ENCODE results near the gene ATXN2. TPM values are rescaled to one million over a fixed set of nuclear protein-coding genes. Genes with fewer than 3 reads are reported as not detected.

Gene ATXN2
- total and polyA plus RNA-seq, 4 donors, result 11.5 to 33.1 (median 22.1) TPM

DNA sequence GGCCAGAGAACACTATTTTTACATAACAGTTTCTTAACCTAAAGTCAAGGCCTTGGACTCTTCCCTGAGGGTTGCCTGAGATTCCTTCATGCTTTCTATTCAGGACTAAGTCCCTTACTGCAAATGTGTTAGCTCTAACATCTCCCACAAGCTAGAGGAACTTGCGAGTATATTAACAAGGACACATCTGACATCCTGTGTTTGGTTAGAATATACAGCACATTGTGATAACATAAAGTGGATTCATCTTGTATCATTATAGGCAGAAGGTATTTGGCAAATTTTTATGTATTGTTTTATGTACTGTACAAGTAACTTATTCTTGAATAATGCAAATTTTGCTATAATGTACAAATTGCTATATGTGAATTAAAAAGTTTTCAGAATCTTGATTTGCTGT, 147.9 kb downstream of the ATXN2 start:
- no peak overlapping the region for H3K9ac ChIP-seq (ENCODE audit: low read depth in 1 of 2, low read length in 2 of 2)
- no peaks in the 10 kb centered on the region for H3K9me3 ChIP-seq (ENCODE audit: control insufficient read depth in 4 of 4, low read length in 3 of 4)
- H3K27ac ChIP-seq (ENCODE audit: low read depth in 1 of 2, low read length in 2 of 2), result peak overlapping the region in 1 of 2 donors; percentile 4
- H3K36me3 ChIP-seq (ENCODE audit: control insufficient read depth in 4 of 4, insufficient read depth in 3 of 4, low read depth in 1 of 4, low read length in 3 of 4), result peaks cover 25 to 66% (median 49%) of the 10 kb centered on the region in 4 donors
- H3K27me3 ChIP-seq (ENCODE audit: control insufficient read depth in 4 of 4, insufficient read depth in 4 of 4, low read length in 3 of 4), result no peaks in the 10 kb centered on the region
- TF ChIP-seq EGR1 (IDR thresholded peaks at IDR 0.05; ENCODE audit: low read depth in 2 of 2) (no peak), HNF4A (conservative IDR thresholded peaks at IDR 0.05) (no peak), TAF1 (conservative IDR thresholded peaks at IDR 0.05) (no peak), SP1 (IDR thresholded peaks at IDR 0.05) (no peak), HNF4G (IDR thresholded peaks at IDR 0.05) (no peak), JUND (IDR thresholded peaks at IDR 0.05) (no peak), RAD21 (IDR thresholded peaks at IDR 0.05) (no peak), RXRA (IDR thresholded peaks at IDR 0.05) (no peak), FOXA2 (IDR thresholded peaks at IDR 0.05) (no peak), NR2F2 (IDR thresholded peaks at IDR 0.05) (no peak), FOXA1 (IDR thresholded peaks at IDR 0.05) (no peak), YY1 (IDR thresholded peaks at IDR 0.05) (no peak), GABPA (IDR thresholded peaks at IDR 0.05 in 1 of 2, conservative IDR thresholded peaks at IDR 0.05 in 1 of 2) (no peak)
- TF ChIP-seq, protein P1, sequence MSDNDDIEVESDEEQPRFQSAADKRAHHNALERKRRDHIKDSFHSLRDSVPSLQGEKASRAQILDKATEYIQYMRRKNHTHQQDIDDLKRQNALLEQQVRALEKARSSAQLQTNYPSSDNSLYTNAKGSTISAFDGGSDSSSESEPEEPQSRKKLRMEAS (IDR thresholded peaks at IDR 0.05), result no peak
- TF ChIP-seq, protein P2, sequence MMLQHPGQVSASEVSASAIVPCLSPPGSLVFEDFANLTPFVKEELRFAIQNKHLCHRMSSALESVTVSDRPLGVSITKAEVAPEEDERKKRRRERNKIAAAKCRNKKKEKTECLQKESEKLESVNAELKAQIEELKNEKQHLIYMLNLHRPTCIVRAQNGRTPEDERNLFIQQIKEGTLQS (IDR thresholded peaks at IDR 0.05), result no peak
- TF ChIP-seq, protein P3, sequence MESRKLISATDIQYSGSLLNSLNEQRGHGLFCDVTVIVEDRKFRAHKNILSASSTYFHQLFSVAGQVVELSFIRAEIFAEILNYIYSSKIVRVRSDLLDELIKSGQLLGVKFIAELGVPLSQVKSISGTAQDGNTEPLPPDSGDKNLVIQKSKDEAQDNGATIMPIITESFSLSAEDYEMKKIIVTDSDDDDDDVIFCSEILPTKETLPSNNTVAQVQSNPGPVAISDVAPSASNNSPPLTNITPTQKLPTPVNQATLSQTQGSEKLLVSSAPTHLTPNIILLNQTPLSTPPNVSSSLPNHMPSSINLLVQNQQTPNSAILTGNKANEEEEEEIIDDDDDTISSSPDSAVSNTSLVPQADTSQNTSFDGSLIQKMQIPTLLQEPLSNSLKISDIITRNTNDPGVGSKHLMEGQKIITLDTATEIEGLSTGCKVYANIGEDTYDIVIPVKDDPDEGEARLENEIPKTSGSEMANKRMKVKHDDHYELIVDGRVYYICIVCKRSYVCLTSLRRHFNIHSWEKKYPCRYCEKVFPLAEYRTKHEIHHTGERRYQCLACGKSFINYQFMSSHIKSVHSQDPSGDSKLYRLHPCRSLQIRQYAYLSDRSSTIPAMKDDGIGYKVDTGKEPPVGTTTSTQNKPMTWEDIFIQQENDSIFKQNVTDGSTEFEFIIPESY (IDR thresholded peaks at IDR 0.05), result no peak
- TF ChIP-seq, protein P4, sequence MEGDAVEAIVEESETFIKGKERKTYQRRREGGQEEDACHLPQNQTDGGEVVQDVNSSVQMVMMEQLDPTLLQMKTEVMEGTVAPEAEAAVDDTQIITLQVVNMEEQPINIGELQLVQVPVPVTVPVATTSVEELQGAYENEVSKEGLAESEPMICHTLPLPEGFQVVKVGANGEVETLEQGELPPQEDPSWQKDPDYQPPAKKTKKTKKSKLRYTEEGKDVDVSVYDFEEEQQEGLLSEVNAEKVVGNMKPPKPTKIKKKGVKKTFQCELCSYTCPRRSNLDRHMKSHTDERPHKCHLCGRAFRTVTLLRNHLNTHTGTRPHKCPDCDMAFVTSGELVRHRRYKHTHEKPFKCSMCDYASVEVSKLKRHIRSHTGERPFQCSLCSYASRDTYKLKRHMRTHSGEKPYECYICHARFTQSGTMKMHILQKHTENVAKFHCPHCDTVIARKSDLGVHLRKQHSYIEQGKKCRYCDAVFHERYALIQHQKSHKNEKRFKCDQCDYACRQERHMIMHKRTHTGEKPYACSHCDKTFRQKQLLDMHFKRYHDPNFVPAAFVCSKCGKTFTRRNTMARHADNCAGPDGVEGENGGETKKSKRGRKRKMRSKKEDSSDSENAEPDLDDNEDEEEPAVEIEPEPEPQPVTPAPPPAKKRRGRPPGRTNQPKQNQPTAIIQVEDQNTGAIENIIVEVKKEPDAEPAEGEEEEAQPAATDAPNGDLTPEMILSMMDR (IDR thresholded peaks at IDR 0.05; ENCODE audit: low read depth, low read length, missing input control), result no peak
- TF ChIP-seq, protein P5, sequence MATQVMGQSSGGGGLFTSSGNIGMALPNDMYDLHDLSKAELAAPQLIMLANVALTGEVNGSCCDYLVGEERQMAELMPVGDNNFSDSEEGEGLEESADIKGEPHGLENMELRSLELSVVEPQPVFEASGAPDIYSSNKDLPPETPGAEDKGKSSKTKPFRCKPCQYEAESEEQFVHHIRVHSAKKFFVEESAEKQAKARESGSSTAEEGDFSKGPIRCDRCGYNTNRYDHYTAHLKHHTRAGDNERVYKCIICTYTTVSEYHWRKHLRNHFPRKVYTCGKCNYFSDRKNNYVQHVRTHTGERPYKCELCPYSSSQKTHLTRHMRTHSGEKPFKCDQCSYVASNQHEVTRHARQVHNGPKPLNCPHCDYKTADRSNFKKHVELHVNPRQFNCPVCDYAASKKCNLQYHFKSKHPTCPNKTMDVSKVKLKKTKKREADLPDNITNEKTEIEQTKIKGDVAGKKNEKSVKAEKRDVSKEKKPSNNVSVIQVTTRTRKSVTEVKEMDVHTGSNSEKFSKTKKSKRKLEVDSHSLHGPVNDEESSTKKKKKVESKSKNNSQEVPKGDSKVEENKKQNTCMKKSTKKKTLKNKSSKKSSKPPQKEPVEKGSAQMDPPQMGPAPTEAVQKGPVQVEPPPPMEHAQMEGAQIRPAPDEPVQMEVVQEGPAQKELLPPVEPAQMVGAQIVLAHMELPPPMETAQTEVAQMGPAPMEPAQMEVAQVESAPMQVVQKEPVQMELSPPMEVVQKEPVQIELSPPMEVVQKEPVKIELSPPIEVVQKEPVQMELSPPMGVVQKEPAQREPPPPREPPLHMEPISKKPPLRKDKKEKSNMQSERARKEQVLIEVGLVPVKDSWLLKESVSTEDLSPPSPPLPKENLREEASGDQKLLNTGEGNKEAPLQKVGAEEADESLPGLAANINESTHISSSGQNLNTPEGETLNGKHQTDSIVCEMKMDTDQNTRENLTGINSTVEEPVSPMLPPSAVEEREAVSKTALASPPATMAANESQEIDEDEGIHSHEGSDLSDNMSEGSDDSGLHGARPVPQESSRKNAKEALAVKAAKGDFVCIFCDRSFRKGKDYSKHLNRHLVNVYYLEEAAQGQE (IDR thresholded peaks at IDR 0.05), result no peak
- H3K4me1 ChIP-seq (ENCODE audit: control insufficient read depth in 4 of 4, insufficient read depth in 4 of 4, low read length in 3 of 4), result peaks cover 4 to 9% (median 7%) of the 10 kb centered on the region in 4 donors
- 72% methylated on average over 1 of the region's 1 CpG for WGBS
- DNase-seq (ENCODE audit: low spot score), result no peak
- no peak overlapping the region for H3K4me3 ChIP-seq (ENCODE audit: low read depth in 1 of 3, low read length in 3 of 3)

Measured in liver (tissue), 9 donors.